Upper lobe of left lung (tissue), 6 donors: ENCODE measurements around the gene PLXNA4. TPM values are rescaled to one million over a fixed set of nuclear protein-coding genes. Genes with fewer than 3 reads are reported as not detected.

Experiments
- ATAC-seq, 2 donors: fragments of 200-7000 bp; cut with Tn5 transposase; one replicate each; pipeline ENCODE4 v1.9.1; 2022; ENCODE audit warnings: mild to moderate bottlenecking in 2 of 2, moderate library complexity in 2 of 2; ENCODE audit not compliant: low FRiP score in 2 of 2
- DNase-seq, 2 donors: peaks; one replicate each; pipeline ENCODE4 v3.0.0-alpha.2; 2019 to 2020
- H3K27ac ChIP-seq, 4 donors: fragments of 200-600 bp; sonication (generic); one replicate each; pipeline ENCODE4 v1.5.1; 2016 to 2019
- H3K27me3 ChIP-seq, 4 donors: fragments of 200-600 bp; sonication (generic); one replicate each; pipeline ENCODE4 v1.5.1; 2017 to 2019
- H3K36me3 ChIP-seq, 4 donors: fragments of 200-600 bp; sonication (generic); one replicate each; pipeline ENCODE4 v1.5.1; 2016 to 2019
- H3K4me1 ChIP-seq, 4 donors: fragments of 200-600 bp; sonication (generic); one replicate each; pipeline ENCODE4 v1.5.1; 2018 to 2019
- H3K4me3 ChIP-seq, 4 donors: fragments of 200-600 bp; sonication (generic); one replicate each; pipeline ENCODE4 v1.5.1; 2017 to 2019; ENCODE audit warnings: mild to moderate bottlenecking in 2 of 4, moderate library complexity in 1 of 4
- H3K9me3 ChIP-seq, 4 donors: fragments of 200-600 bp; sonication (generic); one replicate each; pipeline ENCODE4 v1.5.1; 2018 to 2019
- CTCF ChIP-seq, 6 experiments: fragments of 450-650 bp in 4 of 6; fragments of 200-600 bp in 2 of 6; sonication (generic) in 2 of 6; IDR thresholded peaks; one replicate each; pipeline ENCODE4 v1.5.1; 2016 to 2019; ENCODE audit warnings: antibody characterized with exemption in 6 of 6
- EP300 ChIP-seq, 4 donors: sonication (generic); formaldehyde crosslinking; IDR thresholded peaks; one replicate each; pipeline ENCODE4 v1.5.1; 2017; ENCODE audit warnings: antibody characterized with exemption in 4 of 4, control low read depth in 2 of 4
- POLR2A ChIP-seq, 4 donors: fragments of 450-650 bp; IDR thresholded peaks; one replicate each; pipeline ENCODE4 v1.5.1; 2016 to 2017; ENCODE audit warnings: antibody characterized with exemption in 4 of 4, mild to moderate bottlenecking in 2 of 4
- POLR2AphosphoS5 ChIP-seq, 2 donors: sonication (generic); formaldehyde crosslinking; IDR thresholded peaks; one replicate each; pipeline ENCODE4 v1.5.1; 2017; ENCODE audit warnings: antibody characterized with exemption in 2 of 2
- WGBS, 2 donors: methylation state at CpG; one replicate each; pipeline ENCODE4 v1.1.5; 2017 to 2018; 5-methylcytosine and 5-hydroxymethylcytosine counted together
- total RNA-seq, 6 donors: library from RNA; depleted of rRNA in 4 of 6; stranded (reverse); fragments of >200 nt in 4 of 6; gene quantifications; one replicate each; pipeline versions ENCODE4 v1.1.0 to v1.2.1, GENCODE V29; 2016 to 2021
- donor health status: DM: no; HTN: no; CAD: no; lungs with moderate emphysema.
- donor health status: DM: no; HTN: yes; CAD: no; lungs with severe emphysema.

Gene PLXNA4
- total RNA-seq, 6 donors from 2014 or later, result 1.1 to 5.9 (median 2.6) TPM

GRCh38 chr7:132197772-132198171 lies 378.5 kb downstream of the PLXNA4 start:
- TF ChIP-seq POLR2AphosphoS5 (IDR thresholded peaks at IDR 0.05) (no peak), EP300 (IDR thresholded peaks at IDR 0.05) (no peak), CTCF (IDR thresholded peaks at IDR 0.05) (no peak), POLR2A (IDR thresholded peaks at IDR 0.05) (no peak)
- Histone ChIP-seq H3K9me3 (no peaks in the 10 kb centered on the region), H3K27me3 (no peaks in the 10 kb centered on the region), H3K27ac (no peak overlapping the region), H3K4me3 (no peak overlapping the region), H3K36me3 (no peaks in the 10 kb centered on the region), H3K4me1 (no peaks in the 10 kb centered on the region)
- ATAC-seq, result no peak
- DNase-seq, result no peak
- WGBS, 2 donors, result 92 to 100% methylated on average over 2 of the region's 2 CpGs

- Histone ChIP-seq H3K36me3 (no peaks in the 10 kb centered on the region), H3K4me3 (no peak overlapping the region), H3K9me3 (no peaks in the 10 kb centered on the region), H3K27me3 (no peaks in the 10 kb centered on the region), H3K27ac (no peak overlapping the region), H3K4me1 (no peaks in the 10 kb centered on the region)
- no peak for TF ChIP-seq EP300 (IDR thresholded peaks at IDR 0.05)
- TF ChIP-seq CTCF (IDR thresholded peaks at IDR 0.05), result no peak
- TF ChIP-seq POLR2A (IDR thresholded peaks at IDR 0.05), result no peak
- no peak for TF ChIP-seq POLR2AphosphoS5 (IDR thresholded peaks at IDR 0.05)
- ATAC-seq, result no peak
- whole genome bisulfite sequencing, 2 donors, result 82% methylated on average over 4 of the region's 5 CpGs; no CpG with 5 or more reads in 1 of the 2 donors
- DNase-seq, result no peak
Observed at GRCh38 chr7:132193898-132194297, 382.4 kb downstream of the PLXNA4 start.

- no peak overlapping the region for H3K27ac ChIP-seq
- no peaks in the 10 kb centered on the region for H3K36me3 ChIP-seq
- no peak overlapping the region for H3K4me3 ChIP-seq
- peaks cover 0 to 4% (median 0%) of the 10 kb centered on the region in 4 donors for H3K9me3 ChIP-seq
- ATAC-seq (no peak), DNase-seq (no peak)
- no peaks in the 10 kb centered on the region for H3K4me1 ChIP-seq
- no peak for TF ChIP-seq POLR2A (IDR thresholded peaks at IDR 0.05)
- TF ChIP-seq CTCF (IDR thresholded peaks at IDR 0.05), result no peak
- no peak for TF ChIP-seq POLR2AphosphoS5 (IDR thresholded peaks at IDR 0.05)
- no peak for TF ChIP-seq EP300 (IDR thresholded peaks at IDR 0.05)
- H3K27me3 ChIP-seq, result no peaks in the 10 kb centered on the region
Observed at GRCh38 chr7:132192809-132193208, 383.5 kb downstream of the PLXNA4 start.

- H3K27me3 ChIP-seq, result no peaks in the 10 kb centered on the region
- H3K9me3 ChIP-seq, result peaks cover 3 to 16% (median 9%) of the 10 kb centered on the region in 4 donors
- TF ChIP-seq POLR2AphosphoS5 (IDR thresholded peaks at IDR 0.05) (no peak), EP300 (IDR thresholded peaks at IDR 0.05) (no peak), POLR2A (IDR thresholded peaks at IDR 0.05) (no peak), CTCF (IDR thresholded peaks at IDR 0.05) (no peak)
- ATAC-seq (no peak), DNase-seq (no peak)
- H3K27ac ChIP-seq, result no peak overlapping the region
- no peaks in the 10 kb centered on the region for H3K36me3 ChIP-seq
- no peaks in the 10 kb centered on the region for H3K4me1 ChIP-seq
- 45 to 68% methylated on average over 3 of the region's 3 CpGs for WGBS, 2 donors
- no peak overlapping the region for H3K4me3 ChIP-seq
Observed at GRCh38 chr7:132191418-132191817, 384.9 kb downstream of the PLXNA4 start.

- no peak for ATAC-seq
- Histone ChIP-seq H3K4me1 (no peaks in the 10 kb centered on the region), H3K4me3 (no peak overlapping the region), H3K9me3 (peaks cover 3 to 19% (median 12%) of the 10 kb centered on the region in 4 donors), H3K27ac (no peak overlapping the region), H3K27me3 (no peaks in the 10 kb centered on the region), H3K36me3 (no peaks in the 10 kb centered on the region)
- WGBS, 2 donors, result 85 to 87% methylated on average over 7 of the region's 7 CpGs
- DNase-seq, result no peak
- TF ChIP-seq POLR2A (IDR thresholded peaks at IDR 0.05) (no peak), EP300 (IDR thresholded peaks at IDR 0.05) (no peak), CTCF (IDR thresholded peaks at IDR 0.05) (no peak), POLR2AphosphoS5 (IDR thresholded peaks at IDR 0.05) (no peak)
Observed at GRCh38 chr7:132190683-132191082, 385.6 kb downstream of the PLXNA4 start.
